IMR-90 (cell line): Measurements from ENCODE around the gene POMT1. TPM values are rescaled to one million over a fixed set of nuclear protein-coding genes. Genes with fewer than 3 reads are reported as not detected.

Source experiments
- ATAC-seq: fragments of 200-7000 bp; cut with Tn5 transposase; 2 replicates; pipeline ENCODE4 v1.9.1; 2020; ENCODE audit warnings: low read depth, mild to moderate bottlenecking, moderate library complexity
- BruUV-seq: library from RNA; stranded (reverse); fragments of 400-500 nt; replicated peaks from 2 replicates; lab custom pipeline; 2021; lab: Mats Ljungman, UMichigan
- CTCF ChIA-PET: fragments of 300-600 bp; formaldehyde crosslinking; extraction: SDS; loops from one replicate; lab custom pipeline; 2021; ENCODE audit warnings: antibody characterized with exemption; lab: Yijun Ruan, JAX
- POLR2A ChIA-PET: fragments of 300-600 bp; sonication (Branson Sonifier 250); formaldehyde crosslinking; loops from one replicate; lab custom pipeline; 2022; ENCODE audit warnings: antibody characterized with exemption; ENCODE audit not compliant: unreplicated experiment; lab: Charles Lee
- DNase-seq: peaks from one replicate; pipeline ENCODE4 v3.0.0; 2013
- H2AFZ ChIP-seq: replicated peaks from 2 replicates; pipeline ENCODE3; 2013; ENCODE audit warnings: low read length, mild to moderate bottlenecking; ENCODE audit not compliant: poor library complexity
- H2AK5ac ChIP-seq: 2 replicates; pipeline ENCODE4 v1.6.1; 2013; ENCODE audit warnings: low read depth, low read length, inconsistent platforms
- H2AK9ac ChIP-seq: replicated peaks from 2 replicates; pipeline ENCODE3; 2013; ENCODE audit warnings: mild to moderate bottlenecking, low read depth, low read length, moderate library complexity; ENCODE audit not compliant: poor library complexity
- H2BK120ac ChIP-seq: 2 replicates; pipeline ENCODE4 v1.6.1; 2013; ENCODE audit warnings: low read depth, low read length, inconsistent platforms
- H2BK15ac ChIP-seq: 3 replicates; pipeline ENCODE4 v1.6.1; 2013; ENCODE audit warnings: low read depth, low read length, inconsistent platforms
- H2BK20ac ChIP-seq: 2 replicates; pipeline ENCODE4 v1.6.1; 2013; ENCODE audit warnings: low read depth, mild to moderate bottlenecking, inconsistent platforms, low read length, moderate library complexity
- H2BK5ac ChIP-seq: 2 replicates; pipeline ENCODE4 v1.6.1; 2013; ENCODE audit warnings: mild to moderate bottlenecking, low read depth, low read length, inconsistent platforms; ENCODE audit not compliant: poor library complexity, severe bottlenecking
- H3K14ac ChIP-seq: replicated peaks from 2 replicates; pipeline ENCODE4 v1.6.1; 2013; ENCODE audit warnings: low read depth, low read length, inconsistent platforms
- H3K18ac ChIP-seq: 2 replicates; pipeline ENCODE4 v1.6.1; 2013; ENCODE audit warnings: low read depth, low read length, control low read depth
- H3K23ac ChIP-seq: 2 replicates; pipeline ENCODE4 v1.6.1; 2013; ENCODE audit warnings: low read depth, low read length, inconsistent platforms
- H3K27ac ChIP-seq: 2 replicates; pipeline ENCODE4 v1.5.1; 2013; ENCODE audit warnings: mild to moderate bottlenecking, control low read depth, low read length; ENCODE audit not compliant: insufficient read depth
- H3K27me3 ChIP-seq: 2 replicates; pipeline ENCODE4 v1.6.1; 2013; ENCODE audit warnings: low read length; ENCODE audit not compliant: control insufficient read depth, insufficient read depth
- H3K36me3 ChIP-seq: 2 replicates; pipeline ENCODE4 v1.6.1; 2013; ENCODE audit warnings: low read length, mixed read lengths; ENCODE audit not compliant: control insufficient read depth, insufficient read depth
- H3K4ac ChIP-seq: 2 replicates; pipeline ENCODE4 v1.6.1; 2013; ENCODE audit warnings: low read depth, low read length, inconsistent platforms
- H3K4me1 ChIP-seq: 2 replicates; pipeline ENCODE4 v1.6.1; 2013; ENCODE audit warnings: low read length, mixed read lengths; ENCODE audit not compliant: control insufficient read depth, insufficient read depth
- H3K4me2 ChIP-seq: 2 replicates; pipeline ENCODE4 v1.6.1; 2013; ENCODE audit warnings: low read depth, mild to moderate bottlenecking, control low read depth, low read length, moderate library complexity
- H3K4me3 ChIP-seq: 2 replicates; pipeline ENCODE4 v1.5.1; 2013; ENCODE audit warnings: low read depth, mild to moderate bottlenecking, control low read depth, low read length, moderate library complexity; ENCODE audit not compliant: insufficient read depth
- H3K56ac ChIP-seq: 2 replicates; pipeline ENCODE4 v1.6.1; 2013; ENCODE audit warnings: low read length, inconsistent platforms; ENCODE audit not compliant: insufficient read depth; ENCODE audit errors: extremely low read depth
- H3K79me1 ChIP-seq, 2 experiments: 2 replicates each; pipeline ENCODE4 v1.6.1; 2013; ENCODE audit warnings: low read length in 2 of 2, inconsistent platforms in 1 of 2, low read depth in 1 of 2
- H3K9ac ChIP-seq: 2 replicates; pipeline ENCODE4 v1.6.1; 2013; ENCODE audit warnings: low read depth, low read length, control low read depth
- H3K9me1 ChIP-seq: 2 replicates; pipeline ENCODE4 v1.6.1; 2013; ENCODE audit warnings: low read length, inconsistent platforms; ENCODE audit not compliant: insufficient read depth
- H3K9me3 ChIP-seq: 2 replicates; pipeline ENCODE4 v1.6.1; 2013; ENCODE audit warnings: low read length; ENCODE audit not compliant: control insufficient read depth, insufficient read depth
- H4K20me1 ChIP-seq: 2 replicates; pipeline ENCODE4 v1.6.1; 2013; ENCODE audit warnings: low read length, inconsistent platforms; ENCODE audit not compliant: insufficient read depth
- H4K5ac ChIP-seq: 2 replicates; pipeline ENCODE4 v1.6.1; 2013; ENCODE audit warnings: mild to moderate bottlenecking, low read depth, low read length, control low read depth
- H4K8ac ChIP-seq, 2 experiments: 2 replicates each; pipeline ENCODE4 v1.6.1; 2013; ENCODE audit warnings: low read depth in 2 of 2, low read length in 2 of 2, control low read depth in 1 of 2, inconsistent platforms in 1 of 2
- H4K91ac ChIP-seq: 2 replicates; pipeline ENCODE4 v1.6.1; 2013; ENCODE audit warnings: low read depth, low read length, inconsistent platforms; ENCODE audit not compliant: insufficient read depth
- BHLHE40 ChIP-seq: fragments of 150-350 bp; IDR thresholded peaks from 2 replicates; pipeline ENCODE4 v1.6.1; 2016; ENCODE audit warnings: mild to moderate bottlenecking, low read depth, low read length
- CEBPB ChIP-seq: IDR thresholded peaks from 2 replicates; pipeline ENCODE4 v1.6.1; 2012; ENCODE audit warnings: low read depth, low read length, improper control_type of control experiment
- CHD1 ChIP-seq: IDR thresholded peaks from 2 replicates; pipeline ENCODE4 v1.6.1; 2012; ENCODE audit warnings: low read depth, low read length, improper control_type of control experiment
- ELK1 ChIP-seq: fragments of 150-350 bp; IDR thresholded peaks from 2 replicates; pipeline ENCODE4 v1.6.1; 2016; ENCODE audit warnings: low read depth, mild to moderate bottlenecking, low read length, moderate library complexity, borderline replicate concordance
- FOS ChIP-seq: fragments of 150-350 bp; IDR thresholded peaks from 2 replicates; pipeline ENCODE4 v1.6.1; 2016; ENCODE audit warnings: low read depth, low read length
- MAFK ChIP-seq: IDR thresholded peaks from 2 replicates; pipeline ENCODE4 v1.6.1; 2012; ENCODE audit warnings: low read depth, low read length, improper control_type of control experiment
- MAZ ChIP-seq: IDR thresholded peaks from 2 replicates; pipeline ENCODE4 v1.6.1; 2012; ENCODE audit warnings: low read depth, mild to moderate bottlenecking, low read length, improper control_type of control experiment, moderate library complexity, borderline replicate concordance
- MXI1 ChIP-seq: IDR thresholded peaks from 2 replicates; pipeline ENCODE4 v1.6.1; 2012; ENCODE audit warnings: low read depth, mild to moderate bottlenecking, low read length, moderate library complexity, borderline replicate concordance
- NFE2L2 ChIP-seq: fragments of 150-350 bp; IDR thresholded peaks from 2 replicates; pipeline ENCODE4 v1.6.1; 2016; ENCODE audit warnings: low read depth, mild to moderate bottlenecking, low read length
- POLR2A ChIP-seq: IDR thresholded peaks from 2 replicates; pipeline ENCODE4 v1.6.1; 2012; ENCODE audit warnings: mild to moderate bottlenecking, low read depth, low read length
- RAD21 ChIP-seq: IDR thresholded peaks from 2 replicates; pipeline ENCODE4 v1.6.1; 2012; ENCODE audit warnings: low read length, improper control_type of control experiment
- RCOR1 ChIP-seq: IDR thresholded peaks from 2 replicates; pipeline ENCODE4 v1.6.1; 2012; ENCODE audit warnings: mild to moderate bottlenecking, low read length, improper control_type of control experiment; ENCODE audit not compliant: insufficient replicate concordance
- RFX5 ChIP-seq: IDR thresholded peaks from 2 replicates; pipeline ENCODE4 v1.8.0; 2012; ENCODE audit warnings: low read depth, mild to moderate bottlenecking, low read length, moderate library complexity
- SMC3 ChIP-seq: fragments of 150-350 bp; IDR thresholded peaks from 2 replicates; pipeline ENCODE4 v1.6.1; 2016; ENCODE audit warnings: low read depth, mild to moderate bottlenecking, antibody characterized with exemption, low read length, moderate library complexity
- USF2 ChIP-seq: fragments of 150-350 bp; IDR thresholded peaks from 2 replicates; pipeline ENCODE4 v1.6.1; 2017; ENCODE audit warnings: mild to moderate bottlenecking, antibody characterized with exemption, low read length, low read depth
- WGBS, 2 experiments: methylation state at CpG; one replicate each; pipeline versions ENCODE4 v1.1.5 to v1.1.7; 2013; ENCODE audit warnings: missing lambda C conversion rate in 2 of 2; ENCODE audit not compliant: insufficient read length in 1 of 2; ENCODE audit errors: extremely low coverage in 2 of 2; 5-methylcytosine and 5-hydroxymethylcytosine counted together
- dilution Hi-C: fragments of 300-500 bp; cut with HindIII; formaldehyde crosslinking; loops from one replicate; pipeline ENCODE4 v1.14.3; 2018; ENCODE audit warnings: low sequenced_read_pairs; ENCODE audit not compliant: unreplicated experiment
- in situ Hi-C: fragments of 300-500 bp; cut with MboI; formaldehyde crosslinking; loops from 3 replicates; pipeline ENCODE4 v1.14.3; 2019; ENCODE audit warnings: low sequenced_read_pairs, inconsistent platforms, mixed read lengths
- intact Hi-C: fragments of 100-400 bp; cut with micrococcal nuclease; formaldehyde crosslinking; loops from 2 replicates; pipeline ENCODE4 v1.10.0; 2022
- polyA plus RNA-seq, 3 experiments: library from polyadenylated mRNA; depleted of rRNA; stranded (reverse); fragments of >200 nt; gene quantifications; 2 replicates each; pipeline ENCODE4 v1.2.3, GENCODE V29; 2012; ENCODE audit warnings: low replicate concordance in 1 of 3
- total RNA-seq: library from RNA; depleted of rRNA; stranded (reverse); fragments of >200 nt; gene quantifications from 2 replicates; pipeline ENCODE4 v1.2.3, GENCODE V29; 2012
- TF ChIP-seq, protein P1 (sequence below): conservative IDR thresholded peaks from 2 replicates; pipeline ENCODE4 v1.5.1; 2012; ENCODE audit warnings: mild to moderate bottlenecking, low read depth, low read length, improper control_type of control experiment

The POMT1 gene
- total and polyA plus RNA-seq, 2 of the 4 experiments (the other 2 are of a cell fraction), result 24.2 to 36.5 TPM

DNA sequence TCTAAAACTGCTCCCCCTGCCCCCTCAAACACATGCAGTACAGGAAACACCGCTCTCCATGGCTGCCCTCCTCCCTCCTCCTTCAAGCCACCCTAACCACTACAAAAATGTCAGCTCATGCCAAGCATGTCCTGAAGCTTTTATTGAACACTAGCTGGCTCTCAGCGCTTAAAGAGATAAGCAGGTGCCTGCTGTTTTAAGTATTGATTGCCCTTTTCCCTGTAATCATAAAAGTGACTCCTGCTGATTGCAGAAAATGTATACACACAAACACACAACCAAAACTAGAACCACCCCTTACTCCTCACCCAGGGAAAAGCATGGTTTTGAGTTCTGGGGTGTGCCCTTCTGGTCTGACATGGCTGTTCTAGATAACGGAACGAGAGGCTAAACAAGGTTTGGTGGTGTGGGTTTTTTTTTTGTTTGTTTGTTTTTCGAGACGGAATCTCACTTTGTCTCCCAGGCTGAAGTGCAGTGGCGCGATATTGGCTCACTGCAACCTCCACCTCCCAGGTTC lies 32.1 kb downstream of the POMT1 start:
- DNase-seq (no peak), ATAC-seq (no peak)
- Histone ChIP-seq H3K18ac (no peak overlapping the region), H2BK5ac (no peak overlapping the region), H3K14ac (no peak overlapping the region), H3K23ac (no peak overlapping the region), H3K9me1 (no peaks in the 10 kb centered on the region), H3K9me3 (peaks cover 3% of the 10 kb centered on the region; the same call in 1 of the 2 replicates), H3K79me1 (peaks cover 8 to 9% of the 10 kb centered on the region in 2 experiments), H2AFZ (no peak overlapping the region), H4K5ac (no peak overlapping the region), H3K27me3 (peaks cover 7% of the 10 kb centered on the region), H3K4ac (no peak overlapping the region), H4K8ac (no peak overlapping the region), H2AK5ac (no peak overlapping the region), H2BK120ac (no peak overlapping the region), H4K20me1 (no peaks in the 10 kb centered on the region), H2BK20ac (no peak overlapping the region), H3K9ac (no peak overlapping the region), H3K4me3 (no peak overlapping the region), H3K4me2 (no peak overlapping the region), H3K27ac (no peak overlapping the region), H3K56ac (no peak overlapping the region), H2BK15ac (no peak overlapping the region), H3K4me1 (peaks cover 8% of the 10 kb centered on the region), H3K36me3 (no peaks in the 10 kb centered on the region; the same call in 1 of the 2 replicates), H4K91ac (no peak overlapping the region), H2AK9ac (no peak overlapping the region)
- POLR2A ChIA-PET, result no interaction called here
- no TSS peak for BruUV-seq
- dilution Hi-C loops, result no loop called here
- WGBS, 2 experiments, result 40% methylated on average over 2 of the region's 8 CpGs; no CpG with 5 or more reads in 1 of the 2 experiments
- TF ChIP-seq FOS (no peak), RAD21 (no peak), MAZ (no peak), USF2 (no peak), CHD1 (no peak), NFE2L2 (no peak), ELK1 (no peak), MXI1 (no peak), RFX5 (no peak), CEBPB (no peak), RCOR1 (no peak), BHLHE40 (no peak), SMC3 (no peak), POLR2A (no peak), MAFK (no peak)
- TF ChIP-seq, protein P1, sequence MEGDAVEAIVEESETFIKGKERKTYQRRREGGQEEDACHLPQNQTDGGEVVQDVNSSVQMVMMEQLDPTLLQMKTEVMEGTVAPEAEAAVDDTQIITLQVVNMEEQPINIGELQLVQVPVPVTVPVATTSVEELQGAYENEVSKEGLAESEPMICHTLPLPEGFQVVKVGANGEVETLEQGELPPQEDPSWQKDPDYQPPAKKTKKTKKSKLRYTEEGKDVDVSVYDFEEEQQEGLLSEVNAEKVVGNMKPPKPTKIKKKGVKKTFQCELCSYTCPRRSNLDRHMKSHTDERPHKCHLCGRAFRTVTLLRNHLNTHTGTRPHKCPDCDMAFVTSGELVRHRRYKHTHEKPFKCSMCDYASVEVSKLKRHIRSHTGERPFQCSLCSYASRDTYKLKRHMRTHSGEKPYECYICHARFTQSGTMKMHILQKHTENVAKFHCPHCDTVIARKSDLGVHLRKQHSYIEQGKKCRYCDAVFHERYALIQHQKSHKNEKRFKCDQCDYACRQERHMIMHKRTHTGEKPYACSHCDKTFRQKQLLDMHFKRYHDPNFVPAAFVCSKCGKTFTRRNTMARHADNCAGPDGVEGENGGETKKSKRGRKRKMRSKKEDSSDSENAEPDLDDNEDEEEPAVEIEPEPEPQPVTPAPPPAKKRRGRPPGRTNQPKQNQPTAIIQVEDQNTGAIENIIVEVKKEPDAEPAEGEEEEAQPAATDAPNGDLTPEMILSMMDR, result no peak
- in situ Hi-C loops, result no loop called here
- intact Hi-C loops, result no loop called here
- CTCF ChIA-PET, result interaction anchor here (1.1 kb wide), 1 partner anchor 9 kb away, joined by 4 read pairs; no protein-coding TSS in a partner anchor
